GM10847 (cell line): ENCODE data around the gene PDLIM5.

Experiments
- POLR2A ChIP-seq: IDR thresholded peaks from 2 replicates; pipeline ENCODE4 v1.6.1; 2011; ENCODE audit not compliant: insufficient read length; ENCODE audit errors: extremely low read depth

The PDLIM5 gene

DNA sequence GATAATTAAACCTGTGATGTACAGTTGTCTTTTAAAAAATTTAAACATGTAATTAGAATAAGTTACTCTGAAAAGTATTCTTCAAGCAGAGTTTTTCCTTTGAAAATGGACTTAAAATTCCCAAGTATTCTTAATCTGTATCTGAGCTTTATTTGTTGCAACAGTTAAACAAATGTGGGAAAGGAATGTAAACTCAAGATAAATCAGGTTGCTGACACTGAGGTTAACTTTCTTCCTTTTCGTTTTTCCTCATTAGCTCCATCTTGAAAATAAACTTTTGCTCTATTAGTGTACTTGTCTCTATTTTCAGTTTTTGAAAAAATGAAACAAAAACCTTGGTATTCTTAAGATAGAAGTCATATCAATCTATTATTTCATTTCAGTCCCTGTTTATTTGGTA, 161.5 kb downstream of the PDLIM5 start:
- no peak for TF ChIP-seq POLR2A

DNA sequence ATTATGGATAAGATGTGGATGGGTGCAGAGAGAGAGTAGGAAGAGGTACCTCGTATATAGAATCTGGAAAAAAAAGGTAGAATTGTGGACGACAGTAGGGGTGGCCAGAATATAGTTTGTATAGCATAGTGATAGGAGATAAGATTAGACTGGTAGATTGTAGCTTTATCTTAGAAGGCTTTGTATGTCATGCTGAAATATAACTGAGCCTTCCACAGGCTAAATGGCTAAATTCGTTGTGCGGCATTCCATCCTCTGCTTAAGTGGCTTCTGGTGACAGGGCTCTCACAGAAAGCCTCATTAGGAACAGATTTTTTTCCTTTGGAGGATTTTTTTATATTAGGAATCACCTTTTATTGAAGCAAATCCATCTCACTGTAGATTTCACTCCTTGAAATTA, 163.7 kb downstream of the PDLIM5 start:
- no peak for TF ChIP-seq POLR2A

DNA sequence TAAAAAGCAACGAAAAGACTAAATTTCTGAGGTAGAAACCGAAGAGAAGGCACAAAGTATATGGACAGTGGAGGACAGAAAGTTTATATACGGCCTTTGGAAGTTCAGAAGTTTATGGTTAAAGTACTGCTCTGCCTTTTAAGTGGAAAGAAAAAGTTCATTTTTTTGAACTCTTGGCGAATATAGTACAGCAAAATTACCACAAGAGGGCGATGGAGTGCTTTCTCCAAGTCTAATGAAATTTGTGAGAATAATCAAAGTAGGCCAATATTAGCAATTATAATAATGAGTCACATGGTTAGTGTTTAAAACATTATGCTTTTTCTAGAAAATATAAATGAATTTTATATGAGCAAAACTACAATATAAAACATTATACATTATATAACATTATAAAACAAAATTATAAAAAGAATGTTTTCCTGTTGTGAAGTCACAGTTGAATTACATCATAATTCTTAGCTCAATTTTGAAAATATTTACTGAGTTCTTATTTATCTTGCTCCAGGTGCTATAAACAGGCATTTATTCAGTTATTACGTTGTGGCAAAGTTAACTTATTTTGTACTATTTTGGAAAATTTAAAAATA, 169.8 kb downstream of the PDLIM5 start:
- no peak for TF ChIP-seq POLR2A

DNA sequence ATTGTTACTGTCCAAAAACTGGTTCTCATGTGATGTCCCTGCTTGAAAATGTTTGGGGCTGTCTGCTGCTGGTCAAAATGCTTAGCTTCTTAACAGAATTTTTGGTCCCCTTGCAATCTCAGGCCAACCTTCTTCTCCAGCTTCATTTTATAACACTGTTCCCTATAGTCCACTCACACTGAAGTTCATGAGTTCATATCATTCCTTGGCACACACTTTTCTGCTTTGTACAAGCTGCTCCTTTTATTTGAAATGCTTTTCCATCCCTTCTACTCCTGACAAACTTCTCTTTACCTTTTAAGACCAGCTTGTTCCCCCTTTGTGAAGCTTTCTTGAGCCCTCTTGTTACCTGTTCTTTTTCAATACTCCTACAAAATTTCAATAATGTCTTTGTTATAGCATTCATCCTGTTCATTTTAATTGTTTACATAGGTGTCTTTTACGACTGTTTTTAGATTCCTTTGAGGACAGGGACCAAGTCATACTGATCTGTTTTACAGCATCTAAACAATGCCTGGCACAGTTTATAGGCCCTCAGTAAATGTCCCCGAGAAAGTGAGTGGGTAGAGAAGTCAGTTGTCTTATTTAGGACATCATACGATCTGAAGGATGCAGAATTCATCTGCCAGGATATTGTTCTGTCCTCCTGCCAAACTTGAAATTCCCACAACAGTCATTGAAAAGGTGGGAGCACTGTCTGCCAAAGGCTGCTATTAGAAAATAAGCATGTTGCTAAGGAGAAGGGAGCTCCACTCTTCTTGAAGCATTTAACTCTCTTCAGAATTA, 171.6 kb downstream of the PDLIM5 start:
- no peak for TF ChIP-seq POLR2A

DNA sequence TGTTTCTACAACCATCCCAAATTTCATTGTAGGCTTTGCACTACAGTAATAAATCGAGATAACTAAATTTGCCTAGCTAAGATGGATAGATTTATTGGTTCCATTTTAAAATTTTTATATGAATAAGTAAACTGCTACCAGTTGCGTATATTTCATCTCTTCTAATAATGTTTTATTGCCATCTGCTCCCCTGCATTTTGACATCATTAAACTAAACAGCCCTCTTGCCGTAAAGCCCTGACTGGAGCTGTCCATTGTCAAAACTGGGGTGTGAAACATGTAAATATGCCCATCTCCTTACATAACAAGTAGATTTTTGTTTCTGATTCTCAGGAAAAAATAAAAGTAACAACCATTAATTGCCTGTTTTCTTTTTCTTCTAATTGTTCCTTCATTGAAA, 175.2 kb downstream of the PDLIM5 start:
- no peak for TF ChIP-seq POLR2A

DNA sequence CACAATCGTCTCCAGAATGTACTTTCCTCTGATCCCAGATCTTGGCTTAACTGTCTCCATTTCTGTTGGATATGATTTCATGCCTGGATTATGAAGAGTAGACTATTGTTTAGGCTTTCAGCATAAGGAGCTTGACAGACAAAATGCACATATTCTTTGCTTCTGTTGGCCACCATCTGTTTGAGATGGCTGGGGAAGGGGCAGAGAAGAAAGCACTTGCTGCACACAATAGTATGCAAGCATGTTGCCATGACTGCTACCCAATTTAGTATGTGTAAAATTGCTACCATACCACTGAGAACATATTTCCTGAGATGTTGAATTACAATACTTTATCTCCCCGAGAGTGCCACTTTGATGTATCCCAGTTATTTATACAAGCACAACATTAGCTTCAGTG, 178.1 kb downstream of the PDLIM5 start:
- TF ChIP-seq POLR2A, result no peak

DNA sequence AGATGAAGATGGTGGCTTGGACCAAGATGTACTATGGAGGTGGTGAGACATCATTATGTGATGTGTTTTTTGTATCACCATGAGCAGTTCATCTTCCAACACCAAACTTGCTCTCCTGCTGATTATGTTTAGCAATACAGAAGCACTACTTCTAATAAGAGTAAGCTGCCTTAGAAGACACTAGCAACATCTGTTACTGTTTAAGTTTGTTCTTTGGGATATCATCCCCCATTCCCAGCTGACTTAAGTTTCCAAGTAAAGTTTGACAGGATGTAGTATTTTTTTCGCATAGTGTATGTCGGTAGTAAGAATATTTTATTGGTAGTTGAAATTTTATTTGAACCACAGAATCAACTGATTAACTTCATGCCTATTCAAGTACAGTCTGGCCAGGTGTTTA, 182.5 kb downstream of the PDLIM5 start:
- no peak for TF ChIP-seq POLR2A

DNA sequence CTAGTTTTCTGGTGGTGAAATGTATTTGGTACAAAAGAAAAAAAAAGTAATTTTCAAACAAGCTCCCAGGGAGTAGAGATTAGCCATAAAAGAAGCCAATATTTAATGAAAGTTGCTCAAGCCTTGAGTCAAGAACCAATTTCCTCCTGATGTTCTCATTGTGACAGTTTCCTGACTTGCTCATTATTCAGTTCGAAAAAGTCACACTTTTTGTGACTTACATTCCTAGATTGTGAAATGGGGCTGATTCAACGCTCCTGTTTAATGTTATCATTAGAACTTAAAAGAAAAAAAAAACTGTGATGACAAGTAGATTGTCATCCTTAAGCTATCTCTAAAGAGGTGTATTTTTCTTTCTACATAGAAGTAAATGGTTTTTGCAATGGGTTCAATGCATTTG, 183.4 kb downstream of the PDLIM5 start:
- no peak for TF ChIP-seq POLR2A

DNA sequence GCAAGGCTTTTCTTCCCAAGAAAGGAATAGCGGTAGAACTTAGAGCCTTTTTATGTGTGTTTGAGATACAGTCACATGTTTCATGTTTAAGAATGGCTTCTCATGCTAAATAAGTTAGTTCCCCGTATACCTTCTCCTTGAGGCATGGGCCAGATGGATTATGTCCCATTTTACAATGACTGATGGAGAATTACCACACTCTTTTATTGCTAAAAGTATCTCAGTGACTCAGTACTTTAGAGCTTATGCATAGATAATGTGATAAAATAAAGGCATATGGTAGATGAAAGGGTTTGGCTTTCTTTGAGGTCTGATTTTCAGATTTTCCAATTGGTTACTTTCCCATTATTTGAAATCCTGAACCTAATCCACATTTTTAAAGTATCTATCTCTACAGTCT, 184.3 kb downstream of the PDLIM5 start:
- no peak for TF ChIP-seq POLR2A

DNA sequence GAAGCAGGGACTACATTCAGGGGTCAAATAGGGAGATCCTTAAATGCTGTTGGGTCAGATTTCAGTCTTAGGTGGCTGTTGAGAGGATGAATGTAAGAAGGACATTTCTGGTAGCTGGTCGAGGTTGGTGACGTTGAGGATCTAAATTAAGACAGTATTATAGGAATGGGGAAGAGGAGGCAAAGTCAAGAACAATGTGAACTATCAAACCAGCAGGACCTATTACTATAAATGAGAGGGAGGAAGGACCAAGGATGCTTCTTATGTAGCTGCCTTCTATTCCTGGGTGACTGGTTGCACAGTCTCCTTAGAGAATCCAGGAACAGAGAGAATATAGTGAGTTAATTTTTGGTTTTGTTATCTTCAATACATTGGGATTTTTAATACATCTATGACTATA, 187.6 kb downstream of the PDLIM5 start:
- TF ChIP-seq POLR2A, result no peak

DNA sequence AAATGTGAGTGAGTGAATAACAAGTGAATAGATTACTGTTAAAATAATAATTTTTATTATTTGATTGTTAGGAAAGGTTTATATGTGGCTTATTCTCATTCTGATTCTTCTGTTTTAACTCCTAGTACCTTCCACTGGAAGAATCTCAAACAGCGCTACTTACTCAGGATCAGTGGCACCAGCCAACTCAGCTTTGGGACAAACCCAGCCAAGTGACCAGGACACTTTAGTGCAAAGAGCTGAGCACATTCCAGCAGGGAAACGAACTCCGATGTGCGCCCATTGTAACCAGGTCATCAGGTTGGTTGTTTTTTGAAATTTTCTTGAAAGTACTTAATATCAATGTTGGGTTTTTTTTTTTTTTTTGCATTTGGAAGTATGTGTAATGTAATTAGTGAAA, 188.4 kb downstream of the PDLIM5 start:
- no peak for TF ChIP-seq POLR2A

DNA sequence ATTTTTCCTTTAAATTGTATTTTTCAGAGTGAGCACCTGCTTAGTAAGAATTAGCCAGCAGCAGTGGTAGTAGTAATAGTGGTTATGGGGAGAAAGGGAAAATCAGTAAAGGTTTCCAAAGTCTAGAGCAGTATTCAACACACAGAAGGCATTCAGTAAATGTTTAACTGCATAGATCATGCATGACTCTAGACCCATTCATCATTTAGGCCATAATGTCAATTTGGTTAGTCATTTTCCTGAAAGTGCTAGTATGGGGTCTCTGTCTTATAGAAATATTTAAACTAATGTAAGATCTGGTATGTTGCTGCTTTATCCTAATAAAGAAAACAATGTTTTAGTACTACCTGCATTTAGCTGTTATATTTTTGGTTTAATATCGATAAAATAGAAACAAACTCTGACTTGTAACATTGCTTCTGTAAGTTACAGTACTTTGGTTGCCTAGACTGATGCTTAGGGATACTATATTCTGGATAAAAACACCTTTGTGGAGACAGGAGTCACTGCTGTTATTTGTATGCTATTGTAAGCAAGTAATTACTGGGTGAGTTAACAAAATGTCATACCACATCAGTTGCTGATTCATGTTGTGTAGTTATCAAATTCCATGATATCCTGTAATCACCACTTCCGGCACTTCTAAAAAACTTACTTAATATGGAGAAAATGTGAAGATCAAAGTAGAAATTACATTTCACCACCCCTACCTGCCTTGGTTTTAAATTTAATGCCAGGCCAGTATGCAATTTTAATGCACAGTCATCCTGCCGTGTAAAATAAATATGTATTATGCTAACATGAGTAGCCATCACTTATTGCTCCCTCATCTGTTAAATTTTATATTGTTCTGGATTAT, 190.2 kb downstream of the PDLIM5 start:
- no peak for TF ChIP-seq POLR2A

DNA sequence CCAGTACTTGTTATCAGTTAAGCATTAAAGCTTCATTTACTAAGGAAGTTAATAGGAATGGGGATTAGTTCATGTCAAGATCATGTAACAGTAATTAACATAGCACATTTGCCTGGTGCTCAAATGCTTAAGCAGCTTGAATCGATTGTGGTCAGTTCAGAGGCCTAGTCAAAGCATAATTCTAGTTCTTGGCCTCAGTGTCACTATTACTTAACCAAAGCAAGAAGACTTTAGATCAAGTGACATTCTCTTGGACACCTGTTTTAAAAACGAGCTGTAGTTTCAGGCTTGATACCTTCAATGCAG, 190.8 kb downstream of the PDLIM5 start:
- TF ChIP-seq POLR2A, result no peak

DNA sequence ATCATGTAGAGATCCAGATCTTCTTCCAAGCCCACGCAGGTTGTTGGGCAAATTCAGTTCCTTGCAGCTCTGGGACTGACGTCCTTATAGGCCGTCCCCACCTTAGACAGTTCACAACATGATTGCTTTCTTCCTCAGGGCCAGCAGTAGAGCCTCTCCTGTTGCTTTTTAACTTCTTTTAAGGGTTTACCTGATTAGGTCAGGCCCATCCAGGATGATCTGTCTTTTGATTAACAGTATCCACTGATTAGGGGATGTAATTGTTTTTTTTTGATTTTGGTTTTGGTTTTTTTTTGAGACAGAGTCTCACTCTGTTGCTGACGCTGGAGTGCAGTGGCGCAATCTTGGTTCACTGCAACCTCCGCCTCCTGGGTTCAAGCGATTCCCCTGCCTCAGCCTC, 197.0 kb downstream of the PDLIM5 start:
- no peak for TF ChIP-seq POLR2A

DNA sequence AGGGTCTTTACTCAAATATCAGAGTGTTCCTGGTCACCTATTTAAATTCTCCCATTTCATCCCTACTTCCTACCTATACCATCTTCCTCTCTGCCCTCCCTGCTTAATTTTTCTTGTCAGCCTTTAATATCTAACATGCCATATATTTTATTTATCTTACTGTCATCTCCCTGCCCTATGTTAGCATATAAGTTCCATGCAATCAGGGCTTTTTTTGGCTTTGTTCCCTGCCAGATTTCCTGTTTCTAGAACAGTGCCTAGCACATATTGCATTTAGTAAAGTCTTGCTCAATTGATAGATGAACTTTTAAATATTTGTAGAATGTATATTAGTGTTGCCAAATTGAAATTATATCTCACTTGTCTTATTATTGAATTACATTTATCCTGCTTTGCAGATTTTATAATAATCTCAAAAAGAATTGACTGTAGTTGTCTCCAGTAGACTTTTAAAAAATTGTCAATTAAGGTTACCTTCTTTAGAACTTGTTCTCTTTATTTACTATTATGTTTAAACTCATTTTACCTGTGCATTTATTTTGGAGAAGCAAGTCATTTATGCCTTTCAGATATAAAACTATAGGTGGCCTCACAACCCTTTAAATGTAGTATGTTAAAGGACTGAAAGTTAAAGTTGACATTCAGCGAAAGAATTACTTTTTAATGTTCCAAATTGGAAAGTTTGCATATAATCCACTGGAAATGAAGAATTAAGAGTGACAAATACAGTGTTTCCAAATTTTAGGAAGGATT, 197.8 kb downstream of the PDLIM5 start:
- no peak for TF ChIP-seq POLR2A

DNA sequence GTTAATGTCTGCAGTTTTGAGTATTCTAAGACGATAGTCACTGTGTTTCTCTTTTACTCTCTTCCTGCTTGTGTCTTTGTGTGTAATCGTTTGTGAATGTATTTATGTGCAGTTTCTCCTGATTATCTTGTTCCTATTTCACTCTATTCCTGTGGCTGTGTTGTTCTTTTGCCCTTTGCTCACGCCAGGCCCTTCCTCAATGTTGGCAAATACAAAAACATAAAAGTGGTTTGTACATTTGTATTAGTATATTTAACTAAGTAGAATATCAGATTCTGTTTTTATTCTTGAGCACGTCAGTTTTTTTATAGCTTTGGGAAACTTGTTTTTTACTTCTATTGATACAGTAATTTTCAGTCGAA, 198.4 kb downstream of the PDLIM5 start:
- TF ChIP-seq POLR2A, result no peak
